ENCODE results near the gene HSBP1L1. TPM values are rescaled to one million over a fixed set of nuclear protein-coding genes. Genes with fewer than 3 reads are reported as not detected.

Gene HSBP1L1
- total RNA-seq, 1 experiment from 2014 or later = not detected

DNA sequence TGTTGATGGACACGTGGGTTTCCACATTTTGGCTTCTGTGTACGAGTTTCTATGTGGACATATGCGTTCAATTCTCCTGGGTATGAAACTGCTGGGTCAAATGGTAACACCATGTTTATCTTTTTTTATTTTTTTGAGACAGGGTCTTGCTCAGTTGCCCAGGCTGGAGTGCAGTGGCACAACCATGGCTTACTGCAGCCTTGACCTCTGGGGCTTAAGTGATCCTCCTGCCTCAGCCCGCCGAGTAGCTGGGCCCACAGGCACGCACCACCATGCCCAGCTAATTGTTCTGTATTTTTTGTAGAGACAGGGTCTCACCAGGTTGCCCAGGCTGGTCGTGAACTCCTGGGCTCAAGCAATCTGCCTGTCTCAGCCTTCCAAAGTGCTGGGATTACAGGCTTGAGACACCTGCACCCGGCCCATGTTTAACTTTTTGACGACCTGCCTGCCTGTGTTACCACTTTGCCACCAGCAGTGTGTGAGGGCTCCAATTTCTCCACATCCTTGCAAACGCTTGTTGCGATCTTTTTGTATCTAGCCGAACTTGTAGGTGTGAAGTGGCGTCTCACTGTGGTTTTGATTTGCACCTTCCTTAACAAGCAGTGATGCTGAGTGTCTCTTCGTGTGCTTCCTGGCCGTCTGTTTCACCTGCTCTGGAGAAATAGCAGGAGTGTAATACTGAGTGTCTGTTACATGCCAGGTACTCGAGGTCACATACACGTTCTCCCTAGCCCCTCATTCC lies 6.9 kb downstream of the HSBP1L1 start:
- no peak overlapping the region for H3T11ph ChIP-seq (ENCODE audit: low read length)
- H3K18ac ChIP-seq (ENCODE audit: insufficient read length, low read depth, low read length) = no peak overlapping the region
- TF ChIP-seq, protein P1, sequence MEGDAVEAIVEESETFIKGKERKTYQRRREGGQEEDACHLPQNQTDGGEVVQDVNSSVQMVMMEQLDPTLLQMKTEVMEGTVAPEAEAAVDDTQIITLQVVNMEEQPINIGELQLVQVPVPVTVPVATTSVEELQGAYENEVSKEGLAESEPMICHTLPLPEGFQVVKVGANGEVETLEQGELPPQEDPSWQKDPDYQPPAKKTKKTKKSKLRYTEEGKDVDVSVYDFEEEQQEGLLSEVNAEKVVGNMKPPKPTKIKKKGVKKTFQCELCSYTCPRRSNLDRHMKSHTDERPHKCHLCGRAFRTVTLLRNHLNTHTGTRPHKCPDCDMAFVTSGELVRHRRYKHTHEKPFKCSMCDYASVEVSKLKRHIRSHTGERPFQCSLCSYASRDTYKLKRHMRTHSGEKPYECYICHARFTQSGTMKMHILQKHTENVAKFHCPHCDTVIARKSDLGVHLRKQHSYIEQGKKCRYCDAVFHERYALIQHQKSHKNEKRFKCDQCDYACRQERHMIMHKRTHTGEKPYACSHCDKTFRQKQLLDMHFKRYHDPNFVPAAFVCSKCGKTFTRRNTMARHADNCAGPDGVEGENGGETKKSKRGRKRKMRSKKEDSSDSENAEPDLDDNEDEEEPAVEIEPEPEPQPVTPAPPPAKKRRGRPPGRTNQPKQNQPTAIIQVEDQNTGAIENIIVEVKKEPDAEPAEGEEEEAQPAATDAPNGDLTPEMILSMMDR (conservative IDR thresholded peaks at IDR 0.05) = no peak
- Mint-ChIP-seq H3K9me3 (no peaks in the 10 kb centered on the region), H3K27ac (no peak overlapping the region), H3K4me1 (no peaks in the 10 kb centered on the region), H3K4me3 (no peak overlapping the region), H3K27me3 (ENCODE audit: low read depth) (peaks cover 7% of the 10 kb centered on the region), H3K36me3 (ENCODE audit: insufficient read depth in 1 of 3, low read depth in 3 of 3) (peaks cover 27 to 64% (median 54%) of the 10 kb centered on the region in 3 experiments)
- no peak overlapping the region for H2BK20ac ChIP-seq (ENCODE audit: low read depth, low read length, poor library complexity, severe bottlenecking)
- H2BK12ac ChIP-seq (ENCODE audit: insufficient read length, low read depth, low read length) = no peak overlapping the region
- H4K8ac ChIP-seq (replicated peaks; ENCODE audit: insufficient read length, low read depth, low read length) = no peak overlapping the region
- no peak overlapping the region for H4K91ac ChIP-seq (ENCODE audit: insufficient read length, low read depth, low read length)
- no peak overlapping the region for H2BK5ac ChIP-seq (ENCODE audit: insufficient read length, low read length)
- no peaks in the 10 kb centered on the region for H3K23me2 ChIP-seq (ENCODE audit: insufficient read length, low read depth, low read length, poor library complexity, severe bottlenecking)
- H3K79me1 ChIP-seq (ENCODE audit: insufficient read depth, low read depth, low read length, poor library complexity, severe bottlenecking) = peaks cover 8% of the 10 kb centered on the region
- H2AK5ac ChIP-seq (ENCODE audit: insufficient read length, low read length) = no peak overlapping the region
- no peaks in the 10 kb centered on the region for H3K4me1 ChIP-seq (ENCODE audit: insufficient read depth, low read length)
- no CpG with 5 or more reads among the region's 17 CpGs for WGBS (ENCODE audit: extremely low coverage, insufficient read length, low lambda C conversion rate)
- no peak overlapping the region for H3K23ac ChIP-seq (ENCODE audit: insufficient read length, low read depth, low read length)
- no peak overlapping the region for H3K56ac ChIP-seq (ENCODE audit: insufficient read length, low read depth, low read length)
- no peak overlapping the region for H3K14ac ChIP-seq (ENCODE audit: insufficient read depth, low read length)
- H3K27me3 ChIP-seq (ENCODE audit: insufficient read depth, low read length) = no peaks in the 10 kb centered on the region
- H2BK120ac ChIP-seq (ENCODE audit: low read depth, low read length, poor library complexity, severe bottlenecking) = no peak overlapping the region
- no peak overlapping the region for H2BK15ac ChIP-seq (ENCODE audit: low read depth, low read length)
- no peak overlapping the region for H3K4me2 ChIP-seq (ENCODE audit: insufficient read depth, insufficient read length, low read length)
- H3K27ac ChIP-seq (ENCODE audit: insufficient read length, low read depth, low read length) = no peak overlapping the region
- no peak overlapping the region for H4K5ac ChIP-seq (ENCODE audit: insufficient read length, low read depth, low read length)
- no peak overlapping the region for H3K9ac ChIP-seq (ENCODE audit: extremely low read depth, insufficient read length, low read length)
- H4K20me1 ChIP-seq (ENCODE audit: control insufficient read depth, insufficient read depth, insufficient read length) = no peaks in the 10 kb centered on the region
- H3K4ac ChIP-seq (ENCODE audit: low read depth, low read length) = no peak overlapping the region
- no peaks in the 10 kb centered on the region for H3K9me3 ChIP-seq (ENCODE audit: control insufficient read depth, low read depth, low read length)
- no peak overlapping the region for H2AFZ ChIP-seq (ENCODE audit: low read length)
- H3K79me2 ChIP-seq (ENCODE audit: insufficient read depth, low read length) = peaks cover 10% of the 10 kb centered on the region; the same call in 1 of the 2 replicates
- no peak for DNase-seq
